Eye (tissue), 1 donor: ENCODE data around the gene NDST1.

Experiments used
- DNase-seq: peaks from one replicate; pipeline ENCODE4 v3.0.0-alpha.2; 2015

NDST1 gene

GRCh38 chr5:150593996-150594395 lies 86.1 kb downstream of the NDST1 start:
- no peak for DNase-seq

GRCh38 chr5:150595466-150596031 lies 87.6 kb downstream of the NDST1 start:
- peak; percentile 55 for DNase-seq

- peak; percentile 57 for DNase-seq
Observed at GRCh38 chr5:150596313-150596712, 88.4 kb downstream of the NDST1 start.

- DNase-seq, result no peak
Observed at GRCh38 chr5:150596826-150597225, 88.9 kb downstream of the NDST1 start.

GRCh38 chr5:150598006-150598405 lies 90.1 kb downstream of the NDST1 start:
- no peak for DNase-seq

GRCh38 chr5:150598821-150599273 lies 90.9 kb downstream of the NDST1 start:
- DNase-seq, result no peak

GRCh38 chr5:150599281-150599680 lies 91.3 kb downstream of the NDST1 start:
- DNase-seq, result no peak

- DNase-seq, result peak; percentile 71
Observed at GRCh38 chr5:150599917-150600511, 92.1 kb downstream of the NDST1 start.

- peak; percentile 45 for DNase-seq
Observed at GRCh38 chr5:150600616-150601490, 92.9 kb downstream of the NDST1 start.

- DNase-seq, result no peak
Observed at GRCh38 chr5:150601491-150602345, 93.8 kb downstream of the NDST1 start.

- peak; percentile 12 for DNase-seq
Observed at GRCh38 chr5:150603052-150603451, 95.1 kb downstream of the NDST1 start.

- no peak for DNase-seq
Observed at GRCh38 chr5:150603491-150603890, 95.6 kb downstream of the NDST1 start.

- DNase-seq, result no peak
Observed at GRCh38 chr5:150604010-150604409, 96.1 kb downstream of the NDST1 start.

- no peak for DNase-seq
Observed at GRCh38 chr5:150604894-150605440, 97.0 kb downstream of the NDST1 start.

- no peak for DNase-seq
Observed at GRCh38 chr5:150605546-150605945, 97.6 kb downstream of the NDST1 start.

- no peak for DNase-seq
Observed at GRCh38 chr5:150606476-150606875, 98.5 kb downstream of the NDST1 start.

- DNase-seq, result no peak
Observed at GRCh38 chr5:150607105-150607504, 99.2 kb downstream of the NDST1 start.
